Astrocyte (in vitro differentiated cells and primary cell): Measurements from ENCODE around the gene LRRN1. TPM values are rescaled to one million over a fixed set of nuclear protein-coding genes. Genes with fewer than 3 reads are reported as not detected.
"Not testable (repeated sequence)": the region's sequence is repeated elsewhere in the genome, so short reads cannot be mapped to it uniquely, and the experiment has no call there.

ENCODE experiments used
- DNase-seq: peaks from one replicate; pipeline ENCODE4 v3.0.0-alpha.2; 2010; ENCODE audit warnings: low read depth
- FAIRE-seq: peaks from 2 replicates; lab custom pipeline; 2011; peaks lifted over from hg19 to GRCh38; lab: Jason Lieb, UNC
- H2AFZ ChIP-seq: 2 replicates; pipeline ENCODE4 v1.6.0; 2012; ENCODE audit warnings: low read depth, low read length, inconsistent platforms
- H3K27ac ChIP-seq: 2 replicates; pipeline ENCODE4 v1.5.1; 2011; ENCODE audit warnings: low read depth, low read length, inconsistent platforms
- H3K27me3 ChIP-seq: 2 replicates; pipeline ENCODE4 v1.6.0; 2011; ENCODE audit warnings: low read length, inconsistent platforms; ENCODE audit not compliant: insufficient read depth
- H3K36me3 ChIP-seq: 2 replicates; pipeline ENCODE4 v1.5.1; 2011; ENCODE audit warnings: low read length, inconsistent platforms; ENCODE audit not compliant: insufficient read depth
- H3K4me1 ChIP-seq: 2 replicates; pipeline ENCODE4 v1.5.1; 2011; ENCODE audit warnings: low read length, inconsistent platforms; ENCODE audit not compliant: insufficient read depth
- H3K4me2 ChIP-seq: 2 replicates; pipeline ENCODE4 v1.6.0; 2012; ENCODE audit warnings: low read length, inconsistent platforms
- H3K4me3 ChIP-seq: 2 replicates; pipeline ENCODE4 v1.5.1; 2011; ENCODE audit warnings: low read depth, mild to moderate bottlenecking, low read length, inconsistent platforms; ENCODE audit not compliant: insufficient read depth
- H3K79me2 ChIP-seq: 2 replicates; pipeline ENCODE4 v1.6.0; 2012; ENCODE audit warnings: mild to moderate bottlenecking, low read length, inconsistent platforms; ENCODE audit not compliant: insufficient read depth
- H3K9ac ChIP-seq: 2 replicates; pipeline ENCODE4 v1.6.0; 2012; ENCODE audit warnings: mild to moderate bottlenecking, low read length, inconsistent platforms
- H3K9me3 ChIP-seq: 2 replicates; pipeline ENCODE4 v1.5.1; 2012; ENCODE audit warnings: low read depth, mild to moderate bottlenecking, low read length, inconsistent platforms; ENCODE audit not compliant: insufficient read depth
- H4K20me1 ChIP-seq: 2 replicates; pipeline ENCODE4 v1.6.0; 2012; ENCODE audit warnings: low read length, inconsistent platforms; ENCODE audit not compliant: insufficient read depth
- H3K27ac Mint-ChIP-seq: one replicate; pipeline ENCODE4 v1.8.0; 2021; ENCODE audit warnings: mild to moderate bottlenecking, mixed read lengths; ENCODE audit not compliant: unreplicated experiment
- H3K27me3 Mint-ChIP-seq: one replicate; pipeline ENCODE4 v1.8.0; 2021; ENCODE audit warnings: low read depth, mixed read lengths; ENCODE audit not compliant: unreplicated experiment
- H3K36me3 Mint-ChIP-seq: one replicate; pipeline ENCODE4 v1.8.0; 2021; ENCODE audit warnings: low read depth, mixed read lengths; ENCODE audit not compliant: unreplicated experiment
- H3K4me1 Mint-ChIP-seq: one replicate; pipeline ENCODE4 v1.8.0; 2021; ENCODE audit warnings: low read depth, mixed read lengths; ENCODE audit not compliant: unreplicated experiment
- H3K4me3 Mint-ChIP-seq: one replicate; pipeline ENCODE4 v1.8.0; 2021; ENCODE audit warnings: mild to moderate bottlenecking, moderate library complexity, mixed read lengths; ENCODE audit not compliant: unreplicated experiment
- H3K9me3 Mint-ChIP-seq: one replicate; pipeline ENCODE4 v1.8.0; 2021; ENCODE audit warnings: mild to moderate bottlenecking, mixed read lengths; ENCODE audit not compliant: unreplicated experiment
- EZH2 ChIP-seq: IDR thresholded peaks from 2 replicates; pipeline ENCODE4 v1.6.1; 2012; ENCODE audit warnings: mild to moderate bottlenecking, low read length, inconsistent platforms; ENCODE audit not compliant: insufficient read depth
- total RNA-seq: library from RNA; stranded (reverse); gene quantifications from 2 replicates; pipeline ENCODE4 v1.2.1, GENCODE V29; 2021
- TF ChIP-seq, protein P1 (sequence below): IDR thresholded peaks from 2 replicates; pipeline ENCODE4 v1.5.1; 2011; ENCODE audit warnings: low read depth, mild to moderate bottlenecking, inconsistent platforms, low read length, moderate library complexity; ENCODE audit not compliant: insufficient read depth

Gene LRRN1
- total RNA-seq, 1 donor from 2014 or later, result 35.6 TPM

DNA sequence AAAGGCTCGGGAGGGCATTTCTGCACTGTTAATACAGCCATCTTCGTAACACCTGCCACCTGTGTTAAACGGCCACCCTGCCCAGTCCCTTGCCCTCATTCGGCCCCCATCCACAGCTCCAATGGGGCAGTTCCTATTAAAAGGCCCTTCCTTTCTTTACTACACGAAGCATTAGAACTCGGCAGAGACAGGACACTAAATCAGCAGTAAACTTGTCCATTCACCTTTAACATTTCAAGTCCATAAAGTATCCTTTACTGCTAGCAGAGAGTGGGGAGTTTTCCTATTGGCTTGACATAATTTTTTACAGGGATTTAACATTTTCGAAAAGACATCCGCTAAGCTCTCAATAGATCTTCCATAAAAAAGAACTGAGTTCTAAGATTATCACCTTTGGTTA is 76.3 kb downstream of the LRRN1 start:
- FAIRE-seq, result no peak
- Histone ChIP-seq H4K20me1 (no peaks in the 10 kb centered on the region), H3K79me2 (no peaks in the 10 kb centered on the region), H2AFZ (no peak overlapping the region), H3K27ac (no peak overlapping the region), H3K36me3 (no peaks in the 10 kb centered on the region), H3K4me3 (no peak overlapping the region), H3K27me3 (no peaks in the 10 kb centered on the region), H3K9ac (no peak overlapping the region), H3K9me3 (no peaks in the 10 kb centered on the region), H3K4me1 (no peaks in the 10 kb centered on the region), H3K4me2 (no peak overlapping the region)
- H3K4me3 Mint-ChIP-seq, result no peak overlapping the region
- H3K27ac Mint-ChIP-seq, result no peak overlapping the region
- no peaks in the 10 kb centered on the region for H3K36me3 Mint-ChIP-seq
- no peaks in the 10 kb centered on the region for H3K9me3 Mint-ChIP-seq
- no peak for TF ChIP-seq EZH2
- TF ChIP-seq, protein P1, sequence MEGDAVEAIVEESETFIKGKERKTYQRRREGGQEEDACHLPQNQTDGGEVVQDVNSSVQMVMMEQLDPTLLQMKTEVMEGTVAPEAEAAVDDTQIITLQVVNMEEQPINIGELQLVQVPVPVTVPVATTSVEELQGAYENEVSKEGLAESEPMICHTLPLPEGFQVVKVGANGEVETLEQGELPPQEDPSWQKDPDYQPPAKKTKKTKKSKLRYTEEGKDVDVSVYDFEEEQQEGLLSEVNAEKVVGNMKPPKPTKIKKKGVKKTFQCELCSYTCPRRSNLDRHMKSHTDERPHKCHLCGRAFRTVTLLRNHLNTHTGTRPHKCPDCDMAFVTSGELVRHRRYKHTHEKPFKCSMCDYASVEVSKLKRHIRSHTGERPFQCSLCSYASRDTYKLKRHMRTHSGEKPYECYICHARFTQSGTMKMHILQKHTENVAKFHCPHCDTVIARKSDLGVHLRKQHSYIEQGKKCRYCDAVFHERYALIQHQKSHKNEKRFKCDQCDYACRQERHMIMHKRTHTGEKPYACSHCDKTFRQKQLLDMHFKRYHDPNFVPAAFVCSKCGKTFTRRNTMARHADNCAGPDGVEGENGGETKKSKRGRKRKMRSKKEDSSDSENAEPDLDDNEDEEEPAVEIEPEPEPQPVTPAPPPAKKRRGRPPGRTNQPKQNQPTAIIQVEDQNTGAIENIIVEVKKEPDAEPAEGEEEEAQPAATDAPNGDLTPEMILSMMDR, result no peak
- no peaks in the 10 kb centered on the region for H3K4me1 Mint-ChIP-seq
- no peak for DNase-seq
- H3K27me3 Mint-ChIP-seq, result no peaks in the 10 kb centered on the region

DNA sequence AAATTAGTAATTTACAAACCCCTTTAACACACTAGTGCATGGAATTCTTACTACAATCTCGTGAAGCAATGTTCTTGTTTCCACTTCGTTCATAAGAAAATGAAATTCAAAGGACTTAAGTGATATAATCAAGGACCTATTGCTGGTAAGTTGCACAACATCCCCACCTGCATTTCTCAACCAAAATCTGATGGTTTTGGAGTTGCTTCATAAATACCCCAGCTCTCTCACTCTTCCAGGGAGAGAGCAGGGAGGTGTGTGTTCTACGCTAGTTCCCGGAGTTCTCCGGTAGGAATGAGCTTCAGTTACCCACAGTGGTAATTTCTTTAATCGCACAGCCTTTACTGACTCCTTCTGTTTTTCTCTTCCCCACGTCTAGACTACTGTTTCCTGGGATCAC is 81.8 kb downstream of the LRRN1 start:
- H3K27ac Mint-ChIP-seq, result no peak overlapping the region
- H3K79me2 ChIP-seq, result no peaks in the 10 kb centered on the region
- no peaks in the 10 kb centered on the region for H3K4me1 ChIP-seq
- H3K9me3 Mint-ChIP-seq, result peaks cover 2% of the 10 kb centered on the region
- H3K36me3 ChIP-seq, result no peaks in the 10 kb centered on the region
- no peaks in the 10 kb centered on the region for H3K4me1 Mint-ChIP-seq
- no peaks in the 10 kb centered on the region for H3K9me3 ChIP-seq
- no peaks in the 10 kb centered on the region for H3K27me3 Mint-ChIP-seq
- H4K20me1 ChIP-seq, result no peaks in the 10 kb centered on the region
- no peak overlapping the region for H3K9ac ChIP-seq
- no peak overlapping the region for H3K4me3 ChIP-seq
- FAIRE-seq (no peak), DNase-seq (no peak)
- H3K4me2 ChIP-seq, result no peak overlapping the region
- H3K27me3 ChIP-seq, result no peaks in the 10 kb centered on the region
- no peak overlapping the region for H3K4me3 Mint-ChIP-seq
- TF ChIP-seq EZH2, result no peak
- TF ChIP-seq, protein P1, result no peak
- no peak overlapping the region for H2AFZ ChIP-seq
- no peaks in the 10 kb centered on the region for H3K36me3 Mint-ChIP-seq
- no peak overlapping the region for H3K27ac ChIP-seq

GRCh38 chr3:3887311-3887710 is 88.1 kb downstream of the LRRN1 start:
- not testable (repeated sequence) for H3K27ac Mint-ChIP-seq, H2AFZ ChIP-seq, H3K36me3 ChIP-seq, H3K27me3 Mint-ChIP-seq, H3K79me2 ChIP-seq, H3K4me3 Mint-ChIP-seq, H3K9me3 ChIP-seq, H3K4me2 ChIP-seq, H3K4me1 ChIP-seq, H3K27me3 ChIP-seq, H3K36me3 Mint-ChIP-seq, H4K20me1 ChIP-seq, H3K4me3 ChIP-seq, H3K27ac ChIP-seq, H3K9ac ChIP-seq, DNase-seq, H3K4me1 Mint-ChIP-seq, FAIRE-seq
- peaks cover 16% of the 10 kb centered on the region for H3K9me3 Mint-ChIP-seq
